Measurements from ENCODE around the gene ARHGEF38.
"Not testable (repeated sequence)": the region's sequence is repeated elsewhere in the genome, so short reads cannot be mapped to it uniquely, and the experiment has no call there.

ARHGEF38 gene

DNA sequence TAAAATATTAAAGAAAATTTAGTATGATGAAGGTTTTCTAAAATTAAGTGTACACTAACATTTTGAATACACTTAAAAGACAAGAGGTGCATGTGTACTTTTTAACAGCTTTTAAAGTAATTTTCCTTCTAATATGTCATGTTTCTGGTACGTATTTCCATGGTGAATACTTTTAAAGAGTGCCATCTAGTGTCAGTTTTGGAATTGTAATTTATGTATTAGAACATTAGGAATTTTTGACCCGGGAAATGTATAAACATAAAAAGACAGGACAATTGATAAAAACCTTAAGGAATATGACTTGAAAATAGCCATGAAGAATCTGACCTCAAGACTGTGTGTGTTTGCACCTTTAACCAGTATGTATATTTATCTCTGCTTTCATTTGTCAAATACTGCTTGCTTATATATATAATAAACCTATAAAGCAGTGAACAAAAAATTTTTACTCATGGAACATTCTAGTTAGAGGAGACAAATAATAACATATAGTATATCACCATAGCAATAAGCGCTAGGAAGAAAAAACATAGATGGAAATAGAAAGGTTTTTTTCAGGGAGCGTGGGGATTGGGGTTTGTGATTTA is 163.4 kb downstream of the ARHGEF38 start:
- no peaks in the 10 kb centered on the region for H3K9me3 ChIP-seq (ENCODE audit: control insufficient read depth in 2 of 2, low read length in 2 of 2)
- no peak overlapping the region for H3K4me3 ChIP-seq (ENCODE audit: low read length in 2 of 2)
- H3K27me3 ChIP-seq (ENCODE audit: control insufficient read depth in 2 of 2, insufficient read depth in 2 of 2, low read length in 2 of 2) = no peaks in the 10 kb centered on the region
- no peak overlapping the region for H3K27ac ChIP-seq (ENCODE audit: low read depth in 2 of 2, low read length in 2 of 2)
- H3K9ac ChIP-seq (ENCODE audit: low read depth in 1 of 2, low read length in 2 of 2) = no peak overlapping the region
- H3K36me3 ChIP-seq (ENCODE audit: control insufficient read depth in 2 of 2, insufficient read depth in 2 of 2, low read length in 2 of 2) = no peaks in the 10 kb centered on the region
- H3K4me1 ChIP-seq (ENCODE audit: control insufficient read depth in 2 of 2, insufficient read depth in 2 of 2, low read length in 2 of 2) = no peaks in the 10 kb centered on the region

DNA sequence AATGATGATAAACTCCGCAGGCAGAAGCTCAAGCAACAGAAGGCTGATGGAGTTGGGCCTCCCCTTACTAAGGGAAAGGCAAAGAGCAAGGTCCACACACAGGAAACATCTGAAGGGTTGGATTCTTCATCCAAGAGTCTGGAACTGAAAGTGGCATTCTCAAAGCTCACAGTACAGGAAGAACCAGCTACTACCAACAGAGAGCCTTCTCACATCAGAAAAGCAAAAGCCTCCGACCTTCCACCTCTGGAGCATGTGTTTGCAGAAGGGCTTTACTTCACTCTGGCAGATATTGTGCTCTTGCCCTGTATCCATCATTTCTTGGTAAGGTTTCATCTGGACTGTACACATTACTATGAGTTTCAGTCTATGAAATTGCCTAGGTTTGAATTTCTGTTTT is 166.8 kb downstream of the ARHGEF38 start:
- Histone ChIP-seq H3K4me1 (ENCODE audit: control insufficient read depth in 2 of 2, insufficient read depth in 2 of 2, low read length in 2 of 2) (no peaks in the 10 kb centered on the region), H3K36me3 (ENCODE audit: control insufficient read depth in 2 of 2, insufficient read depth in 2 of 2, low read length in 2 of 2) (no peaks in the 10 kb centered on the region), H3K27ac (ENCODE audit: low read depth in 2 of 2, low read length in 2 of 2) (no peak overlapping the region), H3K9me3 (ENCODE audit: control insufficient read depth in 2 of 2, low read length in 2 of 2) (no peaks in the 10 kb centered on the region), H3K9ac (ENCODE audit: low read depth in 1 of 2, low read length in 2 of 2) (no peak overlapping the region), H3K4me3 (ENCODE audit: low read length in 2 of 2) (no peak overlapping the region), H3K27me3 (ENCODE audit: control insufficient read depth in 2 of 2, insufficient read depth in 2 of 2, low read length in 2 of 2) (no peaks in the 10 kb centered on the region)

GRCh38 chr4:105725623-105726022 is 173.2 kb downstream of the ARHGEF38 start:
- H3K27me3 ChIP-seq (ENCODE audit: control insufficient read depth in 2 of 2, insufficient read depth in 2 of 2, low read length in 2 of 2) = no peaks in the 10 kb centered on the region
- peaks cover 0 to 3% of the 10 kb centered on the region in 2 donors for H3K36me3 ChIP-seq (ENCODE audit: control insufficient read depth in 2 of 2, insufficient read depth in 2 of 2, low read length in 2 of 2)
- no peaks in the 10 kb centered on the region for H3K9me3 ChIP-seq (ENCODE audit: control insufficient read depth in 2 of 2, low read length in 2 of 2)
- H3K9ac ChIP-seq (ENCODE audit: low read depth in 1 of 2, low read length in 2 of 2) = no peak overlapping the region
- H3K4me1 ChIP-seq (ENCODE audit: control insufficient read depth in 2 of 2, insufficient read depth in 2 of 2, low read length in 2 of 2) = no peaks in the 10 kb centered on the region
- no peak overlapping the region for H3K27ac ChIP-seq (ENCODE audit: low read depth in 2 of 2, low read length in 2 of 2)
- H3K4me3 ChIP-seq (ENCODE audit: low read length in 2 of 2) = no peak overlapping the region

- H3K27ac ChIP-seq (ENCODE audit: low read depth in 2 of 2, low read length in 2 of 2); H3K4me3 ChIP-seq (ENCODE audit: low read length in 2 of 2); H3K9ac ChIP-seq (ENCODE audit: low read depth in 1 of 2, low read length in 2 of 2); H3K9me3 ChIP-seq (ENCODE audit: control insufficient read depth in 2 of 2, low read length in 2 of 2); H3K27me3 ChIP-seq (ENCODE audit: control insufficient read depth in 2 of 2, insufficient read depth in 2 of 2, low read length in 2 of 2); H3K4me1 ChIP-seq (ENCODE audit: control insufficient read depth in 2 of 2, insufficient read depth in 2 of 2, low read length in 2 of 2); H3K36me3 ChIP-seq (ENCODE audit: control insufficient read depth in 2 of 2, insufficient read depth in 2 of 2, low read length in 2 of 2): not testable (repeated sequence)
Observed at GRCh38 chr4:105729895-105730294, 177.5 kb downstream of the ARHGEF38 start.

Data from mucosa of rectum (tissue), 2 donors.